ELR (cell line): ENCODE measurements around the gene GPC6.
A peak's percentile ranks its signal among the peaks of the same experiment; 100 is the strongest.
"Not testable (repeated sequence)": the region's sequence is repeated elsewhere in the genome, so short reads cannot be mapped to it uniquely, and the experiment has no call there.

ENCODE experiments used
- DNase-seq: peaks from one replicate; pipeline ENCODE4 v3.0.0-alpha.2; 2015; ENCODE audit warnings: low read depth

The GPC6 gene

GRCh38 chr13:93437081-93437480, 210.5 kb downstream of the GPC6 start:
- no peak for DNase-seq

- no peak for DNase-seq
Observed at GRCh38 chr13:93446238-93446637, 219.6 kb downstream of the GPC6 start.

DNA sequence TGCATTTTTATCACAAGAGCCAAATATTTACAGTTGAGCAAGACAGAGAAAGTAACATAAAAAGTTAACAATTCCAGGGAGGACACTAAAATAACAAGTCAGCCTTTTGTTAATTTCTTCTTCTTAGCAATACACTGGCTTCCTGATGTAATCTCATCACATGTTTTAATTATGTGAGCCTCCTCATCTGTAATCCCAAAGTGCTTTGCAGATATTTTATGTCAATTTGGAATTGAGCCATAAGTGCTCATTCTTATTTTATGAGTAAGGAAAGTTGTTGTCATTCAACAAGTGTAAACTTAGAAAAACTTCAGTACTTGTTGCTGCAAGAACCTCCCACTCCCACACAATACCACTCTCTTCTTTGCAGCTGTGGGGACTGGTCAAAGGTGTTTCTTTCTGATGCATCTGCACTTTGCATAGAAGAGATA, 223.6 kb downstream of the GPC6 start:
- no peak for DNase-seq

DNA sequence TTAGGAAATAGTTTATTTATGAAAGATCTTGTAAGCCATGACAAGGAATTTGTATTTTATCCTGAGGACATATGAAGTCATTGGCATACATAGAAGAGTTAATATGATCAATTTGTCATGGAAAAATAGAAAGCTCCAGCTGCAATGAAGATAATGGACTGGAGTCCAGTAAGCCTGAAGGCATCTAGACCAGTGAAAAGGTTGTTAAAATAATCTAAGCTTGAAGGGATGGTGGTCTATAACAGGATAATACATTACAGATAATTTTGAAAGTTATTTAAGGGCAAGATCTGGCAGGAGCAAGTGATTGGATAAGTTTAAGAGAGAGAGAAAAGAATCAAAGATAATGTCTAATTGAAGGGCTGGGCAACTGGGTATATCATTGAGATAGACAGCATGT, 224.2 kb downstream of the GPC6 start:
- no peak for DNase-seq

DNA sequence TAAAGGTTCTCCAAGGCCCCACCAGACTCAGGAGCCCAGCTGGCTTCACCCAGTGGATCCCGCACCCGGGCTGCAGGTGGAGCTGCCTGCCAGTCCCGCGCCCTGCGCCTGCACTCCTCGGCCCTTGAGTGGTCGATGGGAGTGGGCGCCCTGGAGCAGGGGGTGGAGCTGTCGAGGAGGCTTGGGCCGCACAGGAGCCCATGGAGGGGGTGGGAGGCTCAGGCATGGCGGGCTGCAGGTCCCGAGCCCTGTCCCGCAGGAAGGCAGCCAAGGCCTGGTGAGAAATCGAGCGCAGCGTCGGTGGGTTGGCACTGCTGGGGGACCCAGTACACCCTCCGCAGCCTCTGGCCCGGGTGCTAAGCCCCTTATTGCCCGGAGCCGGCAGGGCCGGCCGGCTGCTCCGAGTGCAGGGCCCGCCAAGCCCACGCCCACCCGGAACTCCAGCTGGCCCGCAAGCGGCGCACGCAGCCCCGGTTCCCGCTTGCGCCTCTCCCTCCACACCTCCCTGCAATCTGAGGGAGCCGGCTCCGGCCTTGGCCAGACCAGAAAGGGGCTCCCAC, 228.1 kb downstream of the GPC6 start:
- not testable (repeated sequence) for DNase-seq

DNA sequence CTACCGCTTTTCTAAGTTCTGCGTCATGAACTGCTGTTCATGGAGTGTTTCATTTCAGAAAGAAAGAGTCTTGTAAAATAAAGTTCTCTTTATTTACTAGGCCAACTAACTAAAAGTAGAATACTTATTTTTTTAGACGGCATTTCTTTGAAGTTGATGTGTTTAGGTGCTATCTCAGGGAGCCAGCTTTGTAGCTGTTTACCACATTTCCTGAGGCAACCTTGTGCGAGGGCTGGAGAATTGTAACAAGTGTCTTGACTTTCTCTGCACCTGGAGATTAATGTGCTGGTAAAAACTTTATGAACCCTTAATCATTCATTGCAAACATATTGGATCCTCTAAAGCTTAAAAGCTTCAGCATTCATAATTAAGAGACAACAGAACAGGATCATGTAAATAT, 229.3 kb downstream of the GPC6 start:
- DNase-seq, result no peak

GRCh38 chr13:93460005-93460404, 233.4 kb downstream of the GPC6 start:
- no peak for DNase-seq

GRCh38 chr13:93462151-93462550, 235.5 kb downstream of the GPC6 start:
- no peak for DNase-seq

DNA sequence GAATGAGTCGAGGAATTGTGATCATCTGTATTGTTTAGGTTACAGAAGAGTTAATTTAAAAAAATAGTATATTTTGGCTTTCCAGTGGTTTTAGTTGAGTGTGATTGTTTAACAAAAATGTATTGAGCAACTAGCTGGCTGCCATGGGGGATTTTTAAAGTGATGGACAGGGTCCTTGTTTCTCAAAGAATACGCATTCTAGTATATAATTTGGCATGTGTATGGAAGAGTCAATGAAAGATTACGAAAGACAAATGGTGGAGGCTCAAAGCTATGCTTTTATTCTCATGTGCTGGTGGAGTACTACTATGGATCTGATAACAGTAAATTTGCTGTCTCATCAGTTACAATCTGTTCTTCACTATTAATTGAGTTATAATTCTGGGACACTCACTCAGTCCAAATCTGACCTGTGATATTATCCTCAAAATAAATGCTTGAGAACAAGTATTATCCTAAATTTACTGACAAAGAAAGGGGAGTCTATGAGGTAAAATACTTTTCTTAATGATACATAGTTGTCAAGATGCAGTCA, 240.0 kb downstream of the GPC6 start:
- no peak for DNase-seq

DNA sequence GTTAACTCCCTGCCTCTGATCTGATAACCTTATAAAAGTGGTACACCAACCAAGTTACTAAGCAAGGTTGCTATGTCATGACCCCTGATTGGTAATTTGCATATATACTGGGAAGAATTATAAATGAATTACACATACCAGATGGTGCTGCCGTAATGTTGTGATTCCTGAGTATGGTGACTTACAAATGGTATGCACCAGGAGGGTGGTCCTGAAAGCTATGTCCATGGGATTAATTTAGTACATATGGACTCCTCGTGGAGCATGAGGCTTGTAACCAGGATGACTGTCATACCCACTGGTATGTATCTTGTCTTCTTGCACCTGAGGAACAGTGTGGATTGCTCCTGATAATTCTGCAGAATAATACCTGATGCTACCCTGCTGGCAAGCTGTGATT, 240.6 kb downstream of the GPC6 start:
- no peak for DNase-seq

DNA sequence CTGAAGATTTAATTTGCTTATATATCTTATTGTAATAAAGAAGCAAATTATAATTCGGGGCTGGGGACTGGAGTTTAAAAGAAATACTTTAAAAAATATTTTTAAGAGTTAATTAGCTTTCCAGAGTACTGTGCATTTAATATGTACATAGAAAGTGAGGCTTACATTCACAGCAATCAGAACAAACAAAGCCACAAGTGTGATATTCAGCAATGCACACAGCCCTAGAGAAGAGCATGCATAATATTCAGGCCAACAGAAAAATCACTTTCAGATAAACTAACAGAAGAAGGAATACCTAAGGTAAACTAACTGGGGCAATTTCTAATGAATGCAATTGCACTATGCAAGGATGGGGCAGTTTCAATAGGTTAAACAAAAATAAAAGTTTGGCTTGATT, 241.8 kb downstream of the GPC6 start:
- no peak for DNase-seq

- no peak for DNase-seq
Observed at GRCh38 chr13:93472296-93472695, 245.7 kb downstream of the GPC6 start.

DNA sequence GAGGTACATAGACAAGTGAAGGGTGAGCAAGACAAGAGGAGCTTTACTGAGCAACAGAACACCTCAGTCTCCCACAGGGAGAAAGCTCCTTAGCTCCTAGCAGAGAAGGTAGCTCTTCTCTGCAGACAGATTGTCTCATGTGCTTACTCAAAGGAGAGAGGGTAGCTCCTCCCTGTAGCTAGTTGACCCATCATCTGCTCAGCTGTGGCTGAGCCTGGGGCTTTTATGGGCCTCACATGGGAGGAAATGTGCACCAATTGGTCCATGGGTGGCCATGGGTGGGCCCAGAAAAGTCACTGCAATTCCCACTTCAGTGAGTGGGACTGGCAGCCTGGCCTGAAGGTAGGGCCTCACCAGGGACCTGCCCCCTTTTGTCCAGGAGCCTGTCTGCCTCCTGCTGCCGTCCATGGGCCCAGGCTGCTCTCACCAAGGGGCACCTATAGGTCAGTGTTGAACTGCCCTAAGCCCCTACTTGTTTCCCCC, 246.2 kb downstream of the GPC6 start:
- no peak for DNase-seq

- no peak for DNase-seq
Observed at GRCh38 chr13:93473441-93474270, 247.0 kb downstream of the GPC6 start.

- DNase-seq, result peak; percentile 1
Observed at GRCh38 chr13:93476175-93476574, 249.6 kb downstream of the GPC6 start.

GRCh38 chr13:93477238-93477637, 250.6 kb downstream of the GPC6 start:
- no peak for DNase-seq

GRCh38 chr13:93480553-93481106, 254.0 kb downstream of the GPC6 start:
- DNase-seq, result no peak

DNA sequence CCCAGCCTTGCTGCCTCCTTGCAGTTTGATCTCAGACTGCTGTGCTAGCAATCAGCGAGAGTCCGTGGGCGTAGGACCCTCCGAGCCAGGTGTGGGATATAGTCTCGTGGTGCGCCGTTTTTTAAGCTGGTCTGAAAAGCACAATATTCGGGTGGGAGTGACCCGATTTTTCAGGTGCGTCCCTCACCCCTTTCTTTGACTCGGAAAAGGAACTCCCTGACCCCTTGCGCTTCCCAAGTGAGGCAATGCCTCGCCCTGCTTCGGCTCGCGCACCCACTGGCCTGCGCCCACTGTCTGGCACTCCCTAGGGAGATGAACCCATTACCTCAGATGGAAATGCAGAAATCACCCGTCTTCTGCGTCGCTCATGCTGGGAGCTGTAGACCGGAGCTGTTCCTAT, 269.5 kb downstream of the GPC6 start:
- not testable (repeated sequence) for DNase-seq

DNA sequence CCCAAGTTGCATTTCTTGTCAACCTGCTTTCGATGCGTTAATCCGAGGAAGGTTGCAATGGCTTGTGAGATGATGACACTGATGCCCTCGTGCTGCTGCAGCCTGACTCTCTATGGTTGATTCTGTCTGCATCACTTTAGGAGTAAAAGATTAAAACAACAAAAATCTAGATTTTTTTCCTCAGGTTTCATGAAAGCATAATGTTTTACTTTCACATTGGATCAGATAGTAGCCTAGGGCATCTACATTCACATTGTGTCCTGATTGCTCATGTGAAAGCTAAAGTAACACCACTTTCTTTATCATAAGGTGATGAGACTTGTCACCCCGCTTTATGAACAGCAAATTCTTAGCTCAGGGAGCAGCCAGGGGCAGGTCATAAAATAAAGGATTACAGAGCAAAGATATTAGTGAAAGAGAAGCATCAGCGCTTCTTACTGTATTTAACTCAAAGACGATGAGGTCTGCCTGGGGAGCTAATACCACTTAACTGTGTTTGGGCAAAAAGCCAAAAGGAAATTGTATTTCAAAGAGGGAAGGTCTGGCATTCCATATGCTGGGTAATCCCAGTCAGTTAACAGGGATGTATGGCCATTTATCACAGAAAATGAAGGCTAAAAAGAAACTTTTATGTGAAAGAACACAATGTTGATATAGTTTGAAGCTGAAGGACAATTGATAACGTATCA, 270.5 kb downstream of the GPC6 start:
- DNase-seq, result no peak

DNA sequence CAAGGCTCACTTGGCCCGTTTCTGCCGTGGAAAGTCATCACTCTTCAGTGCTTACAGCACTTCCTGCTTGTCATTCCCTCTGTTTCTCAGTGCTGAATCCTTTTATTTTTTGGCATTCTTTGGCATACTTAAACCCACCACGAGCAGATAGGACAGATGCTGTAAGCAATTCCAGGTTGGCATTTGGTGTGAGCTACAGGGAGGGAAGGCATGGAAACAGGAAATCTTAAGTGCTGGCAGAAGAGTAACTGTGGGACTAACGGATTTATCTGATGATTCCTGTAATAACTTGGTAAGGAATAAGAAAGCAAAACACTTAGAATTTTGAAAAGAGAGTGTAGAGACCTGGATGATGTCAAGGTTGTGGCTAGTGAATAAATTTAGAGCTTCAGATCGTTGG, 273.4 kb downstream of the GPC6 start:
- DNase-seq, result no peak

- no peak for DNase-seq
Observed at GRCh38 chr13:93502071-93502470, 275.5 kb downstream of the GPC6 start.

DNA sequence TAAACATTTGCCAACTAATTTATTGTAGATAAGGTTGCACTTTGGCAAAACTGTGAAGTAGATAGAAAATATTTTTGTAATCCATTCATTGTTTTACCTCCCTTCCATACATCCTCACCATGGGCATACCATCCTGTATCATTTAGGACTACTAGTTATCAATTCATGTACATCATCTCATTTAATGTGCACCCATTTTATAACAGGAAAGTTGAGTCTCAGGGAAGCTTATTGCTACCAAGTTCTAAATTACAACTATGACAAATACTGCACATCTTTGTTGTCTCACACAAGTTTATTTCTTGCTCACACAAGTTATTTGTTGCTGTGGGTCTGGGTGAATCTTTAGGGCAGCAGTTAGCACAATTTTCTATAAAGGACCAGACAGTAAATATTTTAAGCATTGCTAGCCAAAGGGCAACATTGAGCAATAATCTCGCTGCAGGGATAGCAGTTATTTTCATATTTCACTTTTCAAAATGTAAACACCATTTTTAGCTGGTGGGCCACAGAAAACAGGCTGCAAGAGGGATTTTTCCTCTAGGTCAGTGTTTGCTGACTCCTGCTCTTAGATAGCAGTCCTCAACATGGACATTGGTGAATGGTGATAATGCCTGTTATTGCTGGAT, 276.5 kb downstream of the GPC6 start:
- DNase-seq, result no peak
